K562 (cell line): Measurements from ENCODE around the gene SLC39A13. TPM values are rescaled to one million over a fixed set of nuclear protein-coding genes. Genes with fewer than 3 reads are reported as not detected.

Source experiments
- ATF2 ChIP-seq: sonication (generic); formaldehyde crosslinking; IDR thresholded peaks from 2 replicates; pipeline ENCODE4 v1.8.1; 2022; ENCODE audit warnings: missing genetic modification reagents
- CEBPB ChIP-seq: fragments of 450-650 bp; IDR thresholded peaks from 2 replicates; pipeline ENCODE4 v1.6.1; 2016; ENCODE audit warnings: missing genetic modification characterization, missing compliant biosample characterization
- CXXC5 ChIP-seq: fragments of 250-450 bp; sonication (Bioruptor Pico); IDR thresholded peaks from 2 replicates; pipeline ENCODE4 v1.8.0; 2022; ENCODE audit warnings: inconsistent platforms, mild to moderate bottlenecking, moderate library complexity
- E2F5 ChIP-seq: sonication (generic); formaldehyde crosslinking; IDR thresholded peaks from 2 replicates; pipeline ENCODE4 v1.8.0; 2022; ENCODE audit warnings: mild to moderate bottlenecking, missing genetic modification reagents
- EGR1 ChIP-seq: fragments of 450-650 bp; conservative IDR thresholded peaks from 2 replicates; pipeline ENCODE4 v1.6.1; 2017; ENCODE audit warnings: mild to moderate bottlenecking
- ETV5 ChIP-seq: sonication (generic); formaldehyde crosslinking; IDR thresholded peaks from 2 replicates; pipeline ENCODE4 v1.4.0; 2020; ENCODE audit warnings: low read depth, mild to moderate bottlenecking, missing genetic modification reagents
- GATA2 ChIP-seq: sonication (generic); formaldehyde crosslinking; IDR thresholded peaks from 2 replicates; pipeline ENCODE4 v1.4.0; 2020; ENCODE audit warnings: mild to moderate bottlenecking, missing genetic modification reagents
- HEY1 ChIP-seq: fragments of 250-450 bp; sonication (Bioruptor Pico); IDR thresholded peaks from 2 replicates; pipeline ENCODE4 v1.5.0; 2020; ENCODE audit warnings: mild to moderate bottlenecking, moderate library complexity, borderline replicate concordance
- HINFP ChIP-seq: fragments of 450-650 bp; conservative IDR thresholded peaks from 2 replicates; pipeline ENCODE4 v1.6.1; 2016; ENCODE audit warnings: missing genetic modification characterization, low read depth, mild to moderate bottlenecking, control low read depth, missing compliant biosample characterization
- HNRNPLL ChIP-seq: fragments of 200-400 bp; formaldehyde crosslinking; IDR thresholded peaks from 2 replicates; pipeline ENCODE4 v1.6.1; 2017; ENCODE audit warnings: low read length, low read depth, mild to moderate bottlenecking; ENCODE audit not compliant: poor library complexity, severe bottlenecking
- IRF9 ChIP-seq: fragments of 450-650 bp; IDR thresholded peaks from 2 replicates; pipeline ENCODE4 v1.6.1; 2016; ENCODE audit warnings: missing biosample characterization, missing genetic modification characterization
- KHSRP ChIP-seq: fragments of 450-650 bp; IDR thresholded peaks from 2 replicates; pipeline ENCODE4 v1.6.1; 2017
- MAFF ChIP-seq: IDR thresholded peaks from 2 replicates; pipeline ENCODE4 v1.6.1; 2012; ENCODE audit warnings: low read length, improper control_type of control experiment
- NBN ChIP-seq: fragments of 450-650 bp; IDR thresholded peaks from 2 replicates; pipeline ENCODE4 v1.6.1; 2016; ENCODE audit warnings: low read depth, mild to moderate bottlenecking
- NEUROD1 ChIP-seq: fragments of 150-350 bp; IDR thresholded peaks from 2 replicates; pipeline ENCODE4 v1.6.1; 2014; ENCODE audit warnings: borderline replicate concordance, low read length, low read depth; ENCODE audit not compliant: partially characterized antibody
- RCOR1 ChIP-seq, 2 experiments: IDR thresholded peaks; 2 replicates each; pipeline ENCODE4 v1.6.1; 2012; ENCODE audit warnings: low read depth in 2 of 2, low read length in 2 of 2, borderline replicate concordance in 1 of 2, improper control_type of control experiment in 1 of 2
- VEZF1 ChIP-seq: fragments of 200-800 bp; sonication (Bioruptor generic); IDR thresholded peaks from 2 replicates; pipeline ENCODE4 v1.6.1; 2017; ENCODE audit warnings: missing genetic modification characterization, missing compliant biosample characterization
- ZFP1 ChIP-seq: fragments of 450-650 bp; formaldehyde crosslinking; IDR thresholded peaks from 2 replicates; pipeline ENCODE4 v1.4.0; 2020; ENCODE audit warnings: mild to moderate bottlenecking, mixed read lengths
- ZNF3 ChIP-seq: fragments of 250-450 bp; sonication (Bioruptor Pico); IDR thresholded peaks from 2 replicates; pipeline ENCODE4 v1.5.0; 2021; ENCODE audit warnings: mild to moderate bottlenecking, moderate library complexity
- ZNF311 ChIP-seq: fragments of 250-450 bp; sonication (Bioruptor Pico); IDR thresholded peaks from 2 replicates; pipeline ENCODE4 v1.4.0; 2020; ENCODE audit warnings: mild to moderate bottlenecking, moderate library complexity
- ZNF589 ChIP-seq: fragments of 200-800 bp; sonication (Bioruptor generic); IDR thresholded peaks from 2 replicates; pipeline ENCODE4 v1.6.1; 2016; ENCODE audit warnings: low read depth, missing genetic modification characterization, missing compliant biosample characterization
- ZNF696 ChIP-seq: fragments of 250-450 bp; sonication (Bioruptor Pico); conservative IDR thresholded peaks from 2 replicates; pipeline ENCODE4 v1.4.0; 2020; ENCODE audit warnings: mild to moderate bottlenecking, moderate library complexity
- polyA plus RNA-seq, 8 experiments: library from polyadenylated mRNA; depleted of rRNA in 4 of 8; stranded (reverse) in 5 of 8; unstranded in 3 of 8; fragments of >200 nt; fragmentation: Nextera tagmentation in 2 of 8; fragmentation: Illumina TruSeq in 1 of 8; extraction: Ambion mirVana in 2 of 8; extraction: Trizol in 1 of 8; gene quantifications; 2 replicates each; pipeline versions ENCODE4 v1.2.1 to v1.2.3, GENCODE V29; 2011 to 2014; ENCODE audit warnings: inconsistent platforms in 1 of 8, missing spikeins in 1 of 8
- total RNA-seq, 7 experiments: library from RNA; depleted of rRNA in 6 of 7; stranded (reverse); fragments of >200 nt in 6 of 7; fragmentation: Illumina TruSeq in 2 of 7; extraction: Trizol in 2 of 7; gene quantifications; 2 replicates each; pipeline versions ENCODE4 v1.2.1 to v1.2.3, GENCODE V29; 2011 to 2021; ENCODE audit warnings: low replicate concordance in 1 of 7

Gene SLC39A13
- total and polyA plus RNA-seq, 9 of the 15 experiments (the other 6 are each of a cell fraction or from before 2014, with no cell fraction given): 0.17 to 15.9 (median 3.2) TPM

GRCh38 chr11:47407746-47408590 is at the start of gene SLC39A13 (continued):
- TF ChIP-seq HNRNPLL (peak; percentile 98), CEBPB (tag) (no peak), ZNF3 (CRISPR knock-in tag) (no peak), KHSRP (no peak), MAFF (0 out of 2 replicates have a peak, but pooled peaks have one; percentile 1), EGR1 (0 out of 2 replicates have a peak, but pooled peaks have one; percentile 43), ZNF589 (CRISPR knock-in tag) (no peak), VEZF1 (CRISPR knock-in tag) (peak; percentile 96), ZFP1 (CRISPR knock-in tag) (no peak), ETV5 (CRISPR knock-in tag) (peak; percentile 97), ZNF311 (CRISPR knock-in tag) (no peak), E2F5 (CRISPR knock-in tag) (0 out of 2 replicates have a peak, but pooled peaks have one; percentile 55), HEY1 (CRISPR knock-in tag) (no peak), ZNF696 (CRISPR knock-in tag) (no peak), HINFP (tag) (no peak), GATA2 (CRISPR knock-in tag) (no peak), IRF9 (tag) (no peak), NBN (no peak), NEUROD1 (peak; percentile 63), CXXC5 (CRISPR knock-in tag) (peak; percentile 98), ATF2 (0 out of 2 replicates have a peak, but pooled peaks have one; percentile 29), RCOR1 (IDR thresholded peaks at IDR 0.05; ENCODE audit: borderline replicate concordance in 1 of 2, low read depth in 2 of 2, low read length in 2 of 2) (no peak)
